Omental fat pad (tissue), 4 donors: ENCODE data around the gene VMO1. TPM values are rescaled to one million over a fixed set of nuclear protein-coding genes. Genes with fewer than 3 reads are reported as not detected.

Source experiments
- ATAC-seq: fragments of 150-250 bp; one replicate; pipeline ENCODE4 v1.9.1; 2016; ENCODE audit warnings: mild to moderate bottlenecking, moderate library complexity; ENCODE audit not compliant: low FRiP score
- DNase-seq: peaks from one replicate; pipeline ENCODE4 v3.0.0-alpha.2; 2019; ENCODE audit warnings: low spot score
- total RNA-seq, 4 donors: library from RNA; depleted of rRNA; stranded (reverse); fragments of >200 nt; gene quantifications; one replicate each; pipeline ENCODE4 v1.1.0, GENCODE V29; 2016
- TF ChIP-seq, protein P1 (sequence below), 3 donors: fragments of 450-650 bp; IDR thresholded peaks; one replicate each; pipeline ENCODE4 v1.5.1; 2016 to 2017; ENCODE audit warnings: antibody characterized with exemption in 3 of 3, mild to moderate bottlenecking in 3 of 3, moderate library complexity in 2 of 3

The VMO1 gene
- total RNA-seq, 4 donors from 2014 or later = 2.1 to 13.1 (median 8.4) TPM

DNA sequence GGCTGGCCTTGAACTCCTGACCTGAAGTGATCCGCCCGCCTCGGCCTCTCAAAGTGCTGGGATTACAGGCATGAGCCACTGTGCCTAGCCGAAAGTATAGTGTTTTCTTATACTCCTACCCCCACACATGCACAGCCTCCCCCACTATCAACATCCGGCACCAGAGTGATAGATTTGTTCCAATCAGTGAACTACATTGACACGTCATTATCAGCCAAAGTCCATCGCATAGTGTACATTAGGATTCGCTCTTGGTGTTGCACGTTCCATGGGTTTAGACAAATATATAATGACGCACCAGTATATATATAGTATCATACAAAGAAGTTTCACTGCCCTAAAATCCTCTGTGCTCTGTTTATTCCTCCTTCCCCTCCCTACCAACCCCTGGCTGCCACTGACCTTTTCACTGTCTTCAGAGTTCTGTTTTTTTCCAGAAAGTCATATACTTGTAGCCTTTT lies 26.4 kb downstream of the VMO1 start:
- DNase-seq (no peak), ATAC-seq (peak; percentile 44)
- TF ChIP-seq, protein P1, sequence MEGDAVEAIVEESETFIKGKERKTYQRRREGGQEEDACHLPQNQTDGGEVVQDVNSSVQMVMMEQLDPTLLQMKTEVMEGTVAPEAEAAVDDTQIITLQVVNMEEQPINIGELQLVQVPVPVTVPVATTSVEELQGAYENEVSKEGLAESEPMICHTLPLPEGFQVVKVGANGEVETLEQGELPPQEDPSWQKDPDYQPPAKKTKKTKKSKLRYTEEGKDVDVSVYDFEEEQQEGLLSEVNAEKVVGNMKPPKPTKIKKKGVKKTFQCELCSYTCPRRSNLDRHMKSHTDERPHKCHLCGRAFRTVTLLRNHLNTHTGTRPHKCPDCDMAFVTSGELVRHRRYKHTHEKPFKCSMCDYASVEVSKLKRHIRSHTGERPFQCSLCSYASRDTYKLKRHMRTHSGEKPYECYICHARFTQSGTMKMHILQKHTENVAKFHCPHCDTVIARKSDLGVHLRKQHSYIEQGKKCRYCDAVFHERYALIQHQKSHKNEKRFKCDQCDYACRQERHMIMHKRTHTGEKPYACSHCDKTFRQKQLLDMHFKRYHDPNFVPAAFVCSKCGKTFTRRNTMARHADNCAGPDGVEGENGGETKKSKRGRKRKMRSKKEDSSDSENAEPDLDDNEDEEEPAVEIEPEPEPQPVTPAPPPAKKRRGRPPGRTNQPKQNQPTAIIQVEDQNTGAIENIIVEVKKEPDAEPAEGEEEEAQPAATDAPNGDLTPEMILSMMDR (IDR thresholded peaks at IDR 0.05) = no peak

DNA sequence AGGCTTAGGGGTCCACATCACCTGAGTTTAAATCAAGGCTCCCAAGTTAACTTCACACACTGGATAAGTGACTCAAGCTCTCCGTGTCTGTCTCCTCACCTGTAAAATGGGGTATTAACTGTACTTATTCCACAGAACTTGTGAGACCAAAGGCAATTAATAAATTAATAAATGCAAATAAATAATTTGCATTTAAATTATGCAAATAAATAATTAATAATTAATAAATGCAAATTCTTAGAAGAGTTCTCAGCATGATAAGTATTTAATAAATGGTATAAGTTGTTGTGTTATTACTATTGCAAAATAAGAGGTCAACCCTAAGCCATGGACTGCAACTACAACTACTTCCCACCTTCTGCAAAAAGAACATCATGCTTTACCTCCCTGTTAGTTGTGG lies 32.8 kb downstream of the VMO1 start:
- ATAC-seq (no peak), DNase-seq (no peak)
- TF ChIP-seq, protein P1 (IDR thresholded peaks at IDR 0.05) = no peak

DNA sequence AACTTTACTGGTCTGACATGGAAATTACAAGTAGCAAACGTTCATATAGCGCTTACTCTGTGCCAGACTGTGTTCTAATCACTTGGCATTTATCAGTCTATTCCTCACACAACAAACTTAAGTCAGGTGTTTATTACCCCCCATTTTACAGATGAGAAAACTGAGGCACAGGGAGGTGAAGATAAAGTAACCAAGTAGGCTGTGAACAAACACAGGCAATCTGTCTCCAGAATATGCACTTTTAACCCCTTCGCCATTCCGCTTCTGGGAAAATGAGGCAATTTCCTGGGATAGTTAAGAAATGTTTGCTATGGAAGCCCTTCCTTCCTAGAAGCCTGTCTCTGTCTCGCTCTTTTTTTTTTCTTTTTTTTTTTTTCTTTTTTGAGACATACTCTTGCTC lies 34.2 kb downstream of the VMO1 start:
- TF ChIP-seq, protein P1 (IDR thresholded peaks at IDR 0.05) = no peak
- no peak for DNase-seq

DNA sequence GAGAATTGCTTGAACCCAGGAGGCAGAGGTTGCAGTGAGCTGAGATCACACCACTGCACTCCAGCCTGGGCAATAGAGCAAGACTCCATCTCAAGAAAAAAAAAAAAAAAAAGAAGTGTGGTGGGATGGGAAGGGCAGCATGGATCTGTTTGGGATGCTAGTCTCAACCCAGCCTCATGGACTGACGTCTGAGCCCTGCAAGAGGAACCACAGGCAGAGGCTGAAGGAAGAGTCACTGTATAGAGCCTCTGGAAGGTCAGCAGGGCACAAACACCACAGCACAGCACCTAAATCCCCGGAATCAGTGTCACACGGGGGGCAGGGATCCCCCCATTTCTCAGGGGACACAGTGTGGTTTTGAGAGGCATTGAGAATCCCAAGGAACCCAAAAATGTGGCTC lies 35.6 kb downstream of the VMO1 start:
- TF ChIP-seq, protein P1 (IDR thresholded peaks at IDR 0.05) = no peak
- ATAC-seq (no peak), DNase-seq (no peak)

More for the DNA sequence above, 34.2 kb downstream of the VMO1 start:
- no peak for ATAC-seq

DNA sequence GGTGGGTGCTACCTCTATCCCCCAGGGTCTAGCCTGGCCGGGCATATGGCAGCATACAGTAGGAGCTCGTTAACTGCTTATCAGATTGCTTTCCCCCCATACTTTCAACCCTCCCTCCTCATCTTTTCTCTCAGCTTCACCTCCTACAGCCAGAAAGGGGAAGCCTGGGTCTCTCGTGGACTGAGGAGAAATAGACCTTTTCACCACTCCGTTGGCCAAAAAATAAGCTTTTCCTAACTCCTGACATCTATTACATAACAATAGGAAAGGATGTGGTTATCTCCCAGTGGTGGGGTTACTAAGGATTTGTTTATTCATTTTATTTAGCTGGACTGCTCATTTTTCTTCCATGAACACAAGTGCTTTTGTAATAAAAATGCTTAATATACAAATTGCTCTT lies 37.5 kb downstream of the VMO1 start:
- TF ChIP-seq, protein P1 (IDR thresholded peaks at IDR 0.05) = no peak
- no peak for ATAC-seq
- DNase-seq = no peak

DNA sequence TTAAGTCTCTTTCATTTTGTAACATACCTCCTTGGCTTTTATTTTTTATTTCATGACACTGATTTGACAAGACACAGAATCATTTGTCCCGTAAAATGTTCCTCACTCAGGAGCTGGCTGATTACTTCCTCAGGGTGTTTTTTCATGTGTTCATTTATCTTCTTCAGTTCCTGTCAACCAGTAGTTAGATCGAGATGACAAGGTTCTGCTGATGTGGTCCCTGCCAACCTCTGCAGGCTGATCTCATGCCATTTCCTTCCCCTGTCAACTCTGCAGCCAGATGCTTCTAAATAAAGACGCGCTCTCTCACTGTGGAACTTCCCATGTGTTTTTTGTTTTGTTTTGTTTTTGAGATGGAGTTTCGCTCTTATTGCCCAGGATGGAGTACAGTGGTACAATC lies 38.3 kb downstream of the VMO1 start:
- ATAC-seq = no peak
- TF ChIP-seq, protein P1 (IDR thresholded peaks at IDR 0.05) = no peak
- no peak for DNase-seq

DNA sequence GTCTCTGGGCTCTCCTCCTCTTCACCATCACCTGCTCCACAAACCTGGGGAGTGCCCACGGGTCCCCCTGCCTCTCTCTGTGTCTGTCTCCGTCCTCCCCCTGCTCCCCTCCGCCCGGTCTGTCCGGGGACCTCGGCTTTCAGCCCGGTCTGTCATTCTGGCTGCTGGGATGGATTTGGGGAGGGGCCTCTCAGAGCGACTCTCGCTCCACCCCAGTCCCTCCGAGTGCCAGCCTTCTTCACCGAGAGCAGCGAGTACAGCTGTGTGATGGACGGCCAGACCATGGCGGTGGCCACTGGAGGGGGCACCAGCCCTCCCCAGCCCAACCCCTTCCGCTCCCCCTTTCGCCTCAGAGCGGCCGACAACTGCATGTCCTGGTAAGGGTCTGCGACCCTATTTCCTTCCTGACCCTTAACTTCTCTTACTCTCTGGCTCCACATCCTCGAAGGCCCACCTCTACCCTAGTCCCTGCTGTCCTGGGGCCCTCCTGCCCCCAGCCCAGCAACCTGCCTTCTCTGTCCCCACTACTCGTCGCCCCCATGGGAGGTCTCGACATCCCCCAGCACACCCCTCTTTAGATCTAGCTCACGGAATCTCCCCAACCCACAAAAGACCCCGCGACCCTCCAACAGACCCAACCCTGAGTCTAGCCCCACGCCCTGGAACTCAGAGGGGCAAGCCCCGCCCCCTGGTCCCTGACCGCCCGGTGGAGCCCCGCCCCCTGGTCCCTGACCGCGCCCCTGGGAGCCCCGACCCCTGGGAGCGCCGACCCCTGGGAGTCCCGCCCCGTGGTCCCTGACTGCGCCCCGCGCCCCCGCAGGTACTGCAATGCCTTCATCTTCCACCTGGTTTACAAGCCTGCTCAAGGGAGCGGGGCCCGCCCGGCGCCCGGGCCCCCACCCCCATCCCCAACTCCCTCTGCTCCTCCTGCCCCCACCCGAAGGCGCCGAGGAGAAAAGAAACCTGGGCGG lies 40.9 kb downstream of the VMO1 start:
- TF ChIP-seq, protein P1 (IDR thresholded peaks at IDR 0.05) = no peak
- ATAC-seq = no peak
- no peak for DNase-seq
